Epidermal melanocyte (primary cell): ENCODE measurements around the gene MACF1.

Experiments
- DNase-seq: peaks from one replicate; pipeline ENCODE4 v3.0.0; 2011; ENCODE audit warnings: low spot score; ENCODE audit not compliant: insufficient read length

MACF1 gene

GRCh38 chr1:39295901-39296300 lies 91.4 kb downstream of the MACF1 start:
- no peak for DNase-seq

DNA sequence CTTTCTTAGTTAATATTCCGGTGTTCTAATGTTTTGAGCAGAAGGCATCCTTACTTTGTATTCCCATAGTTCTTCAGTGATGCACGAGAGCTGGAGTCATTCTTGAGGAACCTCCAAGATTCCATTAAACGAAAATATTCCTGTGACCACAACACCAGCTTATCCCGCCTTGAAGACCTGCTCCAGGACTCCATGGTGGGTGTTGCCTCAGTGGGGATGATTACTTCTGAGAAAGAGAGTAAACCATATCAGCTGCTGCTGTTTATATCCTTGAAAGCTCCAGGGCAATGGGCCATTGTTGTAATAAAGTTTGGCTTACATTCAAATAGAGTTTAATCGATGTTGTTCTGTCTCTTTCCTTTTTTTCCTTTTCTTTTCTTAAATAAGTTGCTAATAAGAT lies 93.1 kb downstream of the MACF1 start:
- DNase-seq = no peak

DNA sequence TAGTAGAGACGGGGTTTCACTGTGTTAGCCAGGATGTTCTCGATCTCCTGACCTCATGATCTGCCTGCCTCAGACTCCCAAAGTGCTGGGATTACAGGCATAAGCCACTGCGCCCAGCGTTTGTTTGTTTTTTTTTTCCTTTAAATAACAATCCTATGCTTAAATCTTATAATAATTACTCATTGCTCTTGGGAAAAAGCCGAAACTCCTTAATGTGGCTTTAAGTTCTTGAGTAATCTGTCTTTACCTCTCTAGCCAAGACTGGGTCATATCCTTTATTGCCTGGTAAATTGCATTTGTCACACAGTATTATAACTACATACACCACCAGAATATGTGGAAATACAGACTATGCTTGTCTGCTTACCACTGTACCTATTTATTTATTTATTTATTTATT lies 97.1 kb downstream of the MACF1 start:
- DNase-seq = no peak

DNA sequence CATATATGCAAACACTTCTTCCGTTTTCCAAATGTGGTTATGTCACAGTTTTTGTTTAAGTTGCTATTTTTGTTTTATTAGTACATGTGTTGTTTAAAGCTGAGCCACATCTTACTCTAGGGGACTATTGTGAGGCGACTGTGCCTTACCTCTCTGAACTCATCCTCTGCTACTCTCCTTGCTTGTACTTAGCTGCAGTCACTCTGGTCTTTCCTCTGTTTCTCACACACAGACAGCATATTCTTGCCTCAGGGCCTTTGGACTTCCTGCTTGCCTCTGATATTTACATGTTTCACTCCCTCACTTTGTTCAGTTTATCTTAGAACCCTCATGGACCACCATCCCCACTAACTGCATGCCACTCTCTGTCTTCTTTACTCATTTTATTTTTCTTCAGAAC lies 101.1 kb downstream of the MACF1 start:
- DNase-seq = no peak

DNA sequence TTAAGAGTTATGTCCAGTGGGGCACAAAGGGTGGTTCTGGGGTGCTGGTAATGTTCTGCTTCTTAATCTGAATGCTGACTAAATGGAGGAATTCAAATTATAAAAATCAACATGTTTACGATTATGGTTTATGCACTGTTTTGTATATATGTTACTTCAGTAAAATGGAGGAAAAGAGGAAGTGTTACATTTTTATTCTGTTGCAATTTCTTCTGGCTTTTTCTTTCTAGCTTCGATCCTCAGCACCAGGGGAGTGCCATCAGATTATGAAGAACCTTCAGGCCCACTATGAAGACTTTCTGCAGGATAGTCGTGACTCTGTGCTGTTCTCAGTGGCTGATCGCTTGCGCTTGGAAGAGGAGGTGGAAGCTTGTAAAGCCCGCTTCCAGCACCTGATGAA lies 105.5 kb downstream of the MACF1 start:
- no peak for DNase-seq

DNA sequence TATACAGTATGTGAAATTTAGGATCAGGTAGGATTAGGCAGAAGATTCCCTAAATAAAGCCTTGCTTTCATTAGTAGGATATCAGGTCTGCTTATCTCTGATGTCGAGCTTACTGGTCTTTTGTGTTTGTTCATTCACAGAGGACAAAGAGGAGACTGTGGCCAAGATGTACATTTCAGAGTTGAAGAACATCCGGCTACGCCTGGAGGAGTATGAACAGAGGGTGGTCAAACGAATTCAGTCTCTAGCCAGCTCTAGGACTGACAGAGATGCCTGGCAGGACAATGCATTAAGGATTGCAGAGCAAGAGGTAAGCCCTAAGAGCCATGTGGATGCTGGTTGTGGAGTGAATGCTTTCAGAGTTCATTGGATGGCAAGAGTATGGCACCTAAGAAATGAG lies 106.2 kb downstream of the MACF1 start:
- DNase-seq = no peak

DNA sequence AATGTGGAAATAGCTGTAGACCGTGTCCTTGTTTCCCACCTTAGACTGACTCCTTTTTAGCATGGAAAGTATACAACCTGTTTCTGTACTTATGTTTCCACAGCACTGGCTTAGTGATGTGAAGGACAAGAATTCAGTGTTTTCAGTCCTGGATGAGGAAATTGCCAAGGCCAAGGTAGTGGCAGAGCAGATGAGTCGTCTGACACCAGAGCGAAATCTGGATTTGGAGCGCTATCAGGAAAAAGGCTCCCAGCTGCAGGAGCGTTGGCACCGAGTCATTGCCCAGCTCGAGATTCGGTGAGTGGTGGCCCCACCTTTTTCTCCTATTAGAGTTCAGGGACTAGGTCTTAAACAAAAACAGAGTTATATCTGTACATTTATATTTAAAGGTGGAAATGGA lies 112.6 kb downstream of the MACF1 start:
- no peak for DNase-seq

DNA sequence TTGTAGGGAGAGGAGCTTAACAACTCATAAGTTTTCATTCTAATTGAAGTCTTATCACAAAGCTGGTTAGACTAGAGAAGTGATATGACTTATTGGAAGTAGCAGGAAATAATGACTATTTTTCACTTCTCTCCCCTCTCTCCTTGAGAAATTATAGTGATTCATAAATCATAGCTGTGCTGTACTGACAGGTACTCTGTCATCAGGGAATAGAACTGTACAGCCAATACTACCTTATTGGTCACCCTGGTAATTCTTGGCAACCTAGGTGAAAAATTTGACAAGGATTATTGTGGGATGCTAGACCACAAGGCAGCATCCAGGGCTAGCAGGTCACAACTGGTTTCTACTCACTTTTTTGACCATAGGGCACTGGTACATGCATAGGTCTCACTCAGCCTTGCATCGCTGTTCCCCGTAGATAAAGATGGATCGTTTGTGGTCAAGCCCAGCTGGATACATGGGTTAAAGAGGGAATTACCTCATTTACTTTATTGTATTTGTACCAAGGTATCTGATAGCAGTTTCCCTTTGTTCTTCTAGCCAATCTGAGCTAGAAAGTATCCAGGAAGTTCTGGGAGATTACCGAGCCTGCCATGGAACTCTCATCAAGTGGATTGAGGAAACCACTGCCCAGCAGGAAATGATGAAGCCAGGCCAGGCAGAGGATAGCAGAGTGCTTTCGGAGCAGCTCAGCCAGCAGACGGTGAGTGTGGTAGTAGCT lies 113.6 kb downstream of the MACF1 start:
- DNase-seq = no peak

DNA sequence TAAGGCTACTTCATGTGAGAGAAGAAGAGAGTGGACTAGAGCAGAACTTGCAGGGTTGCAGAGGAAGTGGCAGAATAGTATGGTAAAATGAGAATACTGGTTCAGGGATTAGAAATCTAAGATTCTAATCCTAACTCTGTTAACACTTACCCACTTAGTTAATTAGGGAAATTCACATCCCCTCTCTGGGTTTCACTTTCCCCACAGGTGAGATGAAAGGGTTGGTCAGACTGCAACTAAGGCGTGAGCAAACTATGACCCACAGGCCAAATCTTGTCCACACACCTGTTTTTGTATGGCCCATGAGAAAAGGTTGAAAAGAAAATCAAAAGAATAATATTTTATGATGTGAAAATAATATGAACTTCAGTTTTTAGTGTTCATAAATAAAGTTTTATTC lies 117.5 kb downstream of the MACF1 start:
- DNase-seq = no peak

DNA sequence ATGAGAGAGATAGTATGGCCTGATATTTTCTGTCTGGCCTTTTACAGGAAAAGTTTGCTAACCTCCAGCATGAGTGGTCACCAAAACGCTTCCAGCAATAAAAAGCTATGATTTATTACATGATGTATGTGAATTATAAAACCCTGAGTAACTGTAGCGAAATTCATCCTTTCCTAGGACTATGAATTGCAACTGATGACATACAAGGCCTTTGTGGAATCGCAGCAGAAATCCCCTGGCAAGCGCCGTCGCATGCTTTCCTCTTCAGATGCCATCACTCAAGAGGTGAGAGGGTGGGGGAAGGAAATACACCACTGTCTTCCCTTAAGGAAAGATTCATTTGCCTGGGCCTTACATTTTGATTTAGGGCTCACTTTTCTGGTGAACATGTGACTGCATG lies 117.9 kb downstream of the MACF1 start:
- no peak for DNase-seq

- no peak for DNase-seq
Observed at GRCh38 chr1:39324888-39325287, 120.4 kb downstream of the MACF1 start.

- DNase-seq = no peak
Observed at GRCh38 chr1:39326836-39327235, 122.3 kb downstream of the MACF1 start.

GRCh38 chr1:39328095-39328494 lies 123.6 kb downstream of the MACF1 start:
- no peak for DNase-seq

DNA sequence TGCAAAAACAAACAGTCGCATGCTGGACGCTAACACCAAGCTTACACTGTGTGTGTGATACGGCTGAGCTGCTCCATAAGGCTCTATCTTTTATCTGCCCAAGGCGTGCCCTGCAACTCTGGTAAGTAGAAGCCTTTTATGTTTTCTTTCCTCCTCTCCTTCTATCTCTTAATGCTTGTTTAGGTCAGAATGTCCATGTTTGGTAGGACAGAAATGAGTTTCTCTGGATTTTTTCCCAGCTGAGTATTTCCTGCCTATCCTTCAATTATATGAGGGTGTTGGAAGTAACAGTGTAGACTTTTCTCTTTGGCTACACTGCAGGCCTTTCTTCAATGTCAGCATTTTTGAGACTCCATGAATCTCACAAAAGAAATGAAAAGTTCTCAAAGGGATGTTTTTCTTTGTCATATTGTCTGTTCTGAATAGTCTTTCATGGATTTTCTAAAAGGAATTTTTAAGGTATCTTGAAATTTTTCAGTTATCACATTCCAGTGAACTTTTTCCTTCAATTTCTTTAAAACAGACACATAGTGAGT lies 124.2 kb downstream of the MACF1 start:
- no peak for DNase-seq

DNA sequence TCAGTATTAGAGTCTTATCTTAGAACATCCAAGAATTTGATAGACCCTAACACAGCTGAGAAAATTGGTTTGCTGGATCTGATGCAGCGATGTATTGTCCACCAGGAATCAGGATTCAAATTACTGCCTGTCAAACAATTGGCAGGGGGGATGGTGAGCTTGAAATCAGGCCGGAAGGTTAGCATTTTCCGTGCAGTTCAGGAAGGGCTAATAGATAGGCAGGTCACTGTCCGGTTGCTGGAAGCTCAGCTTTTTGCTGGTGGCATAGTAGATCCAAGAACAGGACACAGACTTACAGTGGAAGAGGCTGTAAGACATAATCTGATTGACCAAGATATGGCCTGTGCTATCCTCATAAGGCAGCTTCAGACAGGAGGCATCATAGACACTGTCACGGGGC lies 127.2 kb downstream of the MACF1 start:
- no peak for DNase-seq

DNA sequence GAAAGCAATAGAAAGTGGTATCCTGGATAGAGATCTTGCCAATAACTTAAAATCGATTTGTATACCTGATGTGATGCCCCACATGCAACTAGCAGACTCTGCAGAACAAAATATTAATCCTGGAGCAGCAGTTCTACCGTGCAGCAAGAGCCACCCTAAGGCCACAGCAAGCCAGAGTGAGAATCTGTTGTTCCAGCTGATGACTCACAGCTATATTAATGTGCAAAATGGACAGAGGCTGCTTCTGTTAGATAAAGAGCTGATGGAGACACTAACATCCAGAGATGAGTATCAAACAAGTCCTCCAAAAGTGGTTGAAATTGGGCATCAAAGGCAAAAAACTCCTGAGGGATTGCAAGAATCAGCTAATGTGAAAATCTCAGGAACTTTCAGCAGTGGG lies 127.8 kb downstream of the MACF1 start:
- no peak for DNase-seq

- no peak for DNase-seq
Observed at GRCh38 chr1:39332828-39333227, 128.3 kb downstream of the MACF1 start.

- DNase-seq = no peak
Observed at GRCh38 chr1:39333296-39333695, 128.8 kb downstream of the MACF1 start.

DNA sequence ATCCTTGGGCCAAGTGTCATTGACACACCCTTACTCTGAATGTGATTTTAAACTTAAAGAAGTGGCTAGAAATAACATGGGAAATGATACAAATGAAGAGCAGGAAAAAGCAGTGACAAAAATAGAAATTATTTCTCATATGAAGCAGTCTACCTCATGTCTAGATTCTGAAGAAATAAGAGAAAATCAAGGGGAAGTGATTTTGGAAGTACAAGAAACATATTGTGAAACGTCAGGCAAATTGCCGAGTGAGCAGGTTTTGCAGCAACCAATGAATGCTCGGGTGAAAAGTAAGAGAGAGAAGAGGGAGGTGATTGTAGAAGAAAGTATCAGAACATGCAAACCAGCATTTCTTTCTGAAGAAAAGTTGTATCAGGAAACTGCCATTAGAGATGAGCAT lies 130.7 kb downstream of the MACF1 start:
- no peak for DNase-seq

DNA sequence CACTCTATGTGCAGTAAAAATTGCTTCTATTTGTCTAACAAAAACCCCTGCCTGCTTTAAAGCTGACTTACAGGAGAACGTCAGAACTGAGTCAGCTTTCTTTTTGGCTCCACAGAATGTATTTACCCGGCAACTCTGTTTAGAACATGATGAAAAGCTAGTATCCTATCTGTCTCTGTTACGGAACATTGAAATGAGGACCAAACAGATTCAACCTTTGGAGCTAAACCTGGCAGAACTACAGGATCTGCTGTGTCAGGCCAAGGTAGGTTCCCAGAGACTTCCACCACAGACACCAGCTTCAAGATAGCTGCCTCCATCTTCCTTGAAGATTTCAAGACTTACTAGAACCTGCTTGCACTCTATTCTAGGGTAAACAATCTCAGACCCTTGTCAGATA lies 132.6 kb downstream of the MACF1 start:
- DNase-seq = no peak

- no peak for DNase-seq
Observed at GRCh38 chr1:39342776-39343175, 138.3 kb downstream of the MACF1 start.

- DNase-seq = no peak
Observed at GRCh38 chr1:39344394-39345154, 140.1 kb downstream of the MACF1 start.

DNA sequence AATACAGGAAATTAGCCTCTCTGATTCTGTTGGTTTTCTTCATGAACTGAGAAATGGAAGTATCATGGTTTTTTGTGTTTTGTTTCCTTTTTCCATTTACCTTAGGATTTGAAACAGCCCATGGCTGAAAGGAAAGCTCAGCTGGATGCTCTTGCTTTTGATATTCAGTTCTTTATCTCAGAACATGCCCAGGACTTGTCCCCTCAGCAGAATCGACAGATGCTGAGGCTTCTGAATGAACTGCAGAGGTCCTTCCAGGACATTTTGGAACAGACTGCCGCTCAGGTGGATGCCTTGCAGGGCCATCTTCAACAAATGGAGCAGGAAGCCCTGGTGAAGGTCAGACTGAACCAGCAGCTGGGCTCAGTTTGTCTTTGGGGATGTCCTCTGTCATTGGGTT lies 142.4 kb downstream of the MACF1 start:
- no peak for DNase-seq
